Left ventricle myocardium inferior (tissue), 1 donor: ENCODE measurements around the gene SERPINH1. TPM values are rescaled to one million over a fixed set of nuclear protein-coding genes. Genes with fewer than 3 reads are reported as not detected.

Experiments
- DNase-seq: peaks from one replicate; pipeline ENCODE4 v3.0.0-alpha.2; 2020
- H3K27ac ChIP-seq: fragments of 200-600 bp; replicated peaks from 2 replicates; pipeline ENCODE4 v1.8.0; 2021
- H3K27me3 ChIP-seq: fragments of 200-600 bp; 2 replicates; pipeline ENCODE4 v1.8.0; 2021; ENCODE audit warnings: low read depth
- H3K36me3 ChIP-seq: fragments of 200-600 bp; 2 replicates; pipeline ENCODE4 v1.8.0; 2021
- H3K4me1 ChIP-seq: fragments of 200-600 bp; 2 replicates; pipeline ENCODE4 v1.8.0; 2021
- H3K4me3 ChIP-seq: fragments of 200-600 bp; 2 replicates; pipeline ENCODE4 v1.8.0; 2021; ENCODE audit warnings: mild to moderate bottlenecking, moderate library complexity
- H3K9me3 ChIP-seq: fragments of 200-600 bp; replicated peaks from 2 replicates; pipeline ENCODE4 v1.8.0; 2021
- CTCF ChIP-seq: fragments of 200-600 bp; IDR thresholded peaks from 2 replicates; pipeline ENCODE4 v1.8.0; 2021; ENCODE audit warnings: antibody characterized with exemption, mild to moderate bottlenecking, borderline replicate concordance
- intact Hi-C: fragments of 100-400 bp; cut with micrococcal nuclease; formaldehyde crosslinking; loops from one replicate; pipeline ENCODE4 v1.11.0; 2022
- long read RNA-seq: library from polyadenylated mRNA; unstranded; transcript quantifications from one replicate; pipeline ENCODE4 v2.0.0, GENCODE V29; 2021
- total RNA-seq: library from RNA; stranded (reverse); fragmentation: NEBNext Ultra II Directional; extraction: Animal tissue kit (Norgen Biotek cat#: 25700); gene quantifications from one replicate; pipeline ENCODE4 v1.2.1, GENCODE V29; 2021
- donor health status: DM: no; HTN: yes; CAD: no; lungs with severe emphysema.

The SERPINH1 gene
- total RNA-seq: 57.6 TPM
- long read RNA-seq, transcript SERPINH1-201 (5 exons, 2,225 nt): major isoform, 28 of 36 reads
- long read RNA-seq, partial matches to known transcripts: 8 of 36 reads
- long read RNA-seq, other reads (novel, unspliced or antisense): 0 of 36 reads

DNA sequence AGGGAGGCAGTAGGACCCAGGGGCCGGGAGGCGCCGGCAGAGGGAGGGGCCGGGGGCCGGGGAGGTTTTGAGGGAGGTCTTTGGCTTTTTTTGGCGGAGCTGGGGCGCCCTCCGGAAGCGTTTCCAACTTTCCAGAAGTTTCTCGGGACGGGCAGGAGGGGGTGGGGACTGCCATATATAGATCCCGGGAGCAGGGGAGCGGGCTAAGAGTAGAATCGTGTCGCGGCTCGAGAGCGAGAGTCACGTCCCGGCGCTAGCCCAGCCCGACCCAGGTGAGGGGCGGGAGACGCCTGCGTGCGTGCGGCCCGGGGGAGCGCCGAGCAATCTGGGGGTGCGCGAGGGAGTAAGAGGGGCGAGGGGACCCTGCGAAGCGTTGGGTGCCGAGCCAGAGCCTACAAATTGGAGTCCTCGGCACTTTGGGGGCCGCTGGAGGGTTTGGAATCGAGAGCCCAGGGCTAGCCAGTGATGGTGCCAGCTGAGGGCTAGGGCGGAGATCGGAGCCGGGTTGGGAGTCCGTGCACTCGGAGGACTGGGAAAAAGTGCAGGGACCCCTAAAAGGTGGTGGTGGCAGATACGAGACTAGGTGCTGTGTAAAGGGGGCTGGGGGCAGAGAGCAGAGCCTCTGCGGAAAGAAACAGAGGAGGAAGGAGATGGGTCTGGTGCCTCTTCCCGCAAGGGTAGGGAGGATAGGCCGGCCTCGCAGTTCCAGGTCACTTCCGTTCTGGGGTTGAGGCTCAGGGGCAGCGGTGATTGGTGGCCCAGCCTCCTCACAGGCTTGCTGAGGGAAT, at the start of gene SERPINH1:
TSS of gene SERPINH1 (plus strand) at position 206 of the 788 bp plus-strand sequence. CDS start 4,097 bp downstream, outside the sequence.
- H3K27ac ChIP-seq: peak within 1 kb of the TSS; percentile 100
- DNase-seq: peak; percentile 89
- no peaks in the 10 kb centered on the region for H3K27me3 ChIP-seq
- H3K4me3 ChIP-seq: peak within 1 kb of the TSS; percentile 90
- H3K4me1 ChIP-seq: peaks cover 100% of the 10 kb centered on the region
- no peak for TF ChIP-seq CTCF
- no peaks in the 10 kb centered on the region for H3K9me3 ChIP-seq
- H3K36me3 ChIP-seq: peaks cover 29% of the 10 kb centered on the region
- intact Hi-C loops: no loop called here

DNA sequence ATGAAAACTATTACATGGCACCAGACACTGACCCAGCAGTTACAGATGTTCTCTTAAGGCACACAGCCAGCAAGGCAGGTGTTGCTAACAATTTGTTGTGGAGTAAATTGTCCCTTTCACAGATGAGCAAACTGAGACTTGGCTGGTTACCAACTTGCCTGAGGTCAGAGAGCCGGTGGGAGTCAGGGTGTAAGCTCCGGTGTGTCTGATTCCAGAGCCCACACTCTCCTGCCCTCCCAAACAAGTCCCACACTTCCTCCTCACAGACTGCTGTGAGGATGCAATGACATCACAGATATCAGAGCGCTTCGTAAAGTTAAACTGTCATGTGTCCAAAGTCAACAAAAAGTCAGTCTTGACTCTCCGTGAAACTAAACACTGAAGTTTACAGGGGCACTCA, 48.8 kb upstream of the SERPINH1 start:
- Histone ChIP-seq H3K27ac (no peak overlapping the region), H3K4me3 (no peak overlapping the region), H3K27me3 (no peaks in the 10 kb centered on the region), H3K36me3 (no peaks in the 10 kb centered on the region), H3K4me1 (no peaks in the 10 kb centered on the region), H3K9me3 (no peaks in the 10 kb centered on the region)
- intact Hi-C loops: no loop called here
- no peak for TF ChIP-seq CTCF
- no peak for DNase-seq

GRCh38 chr11:75514596-75514995, 47.5 kb upstream of the SERPINH1 start:
- intact Hi-C loops: no loop called here
- DNase-seq: no peak
- Histone ChIP-seq H3K4me3 (no peak overlapping the region), H3K4me1 (no peaks in the 10 kb centered on the region), H3K27me3 (no peaks in the 10 kb centered on the region), H3K9me3 (no peaks in the 10 kb centered on the region), H3K27ac (no peak overlapping the region), H3K36me3 (no peaks in the 10 kb centered on the region)
- no peak for TF ChIP-seq CTCF

DNA sequence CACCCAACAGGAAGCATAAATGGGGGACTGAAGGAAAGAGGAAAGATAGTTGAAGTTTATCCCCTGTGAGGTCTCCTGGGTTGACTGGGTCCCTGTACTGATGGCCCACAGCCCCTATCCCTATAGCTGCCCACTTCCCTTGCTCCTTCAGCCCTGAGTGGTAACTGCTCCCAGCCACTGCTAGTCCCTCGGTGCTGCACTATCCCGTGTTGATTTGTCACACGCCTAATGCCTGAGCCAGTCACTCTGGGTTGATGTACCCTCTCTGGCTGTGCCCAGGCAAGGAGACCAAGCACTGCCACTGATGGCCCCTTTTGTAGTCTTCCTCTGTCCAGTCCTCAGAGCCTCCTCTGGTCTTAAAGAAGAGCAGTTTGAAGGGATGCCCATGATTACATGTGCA, 45.9 kb upstream of the SERPINH1 start:
- Histone ChIP-seq H3K4me3 (no peak overlapping the region), H3K4me1 (no peaks in the 10 kb centered on the region), H3K36me3 (no peaks in the 10 kb centered on the region), H3K9me3 (no peaks in the 10 kb centered on the region), H3K27me3 (no peaks in the 10 kb centered on the region), H3K27ac (no peak overlapping the region)
- no peak for TF ChIP-seq CTCF
- intact Hi-C loops: no loop called here
- no peak for DNase-seq

DNA sequence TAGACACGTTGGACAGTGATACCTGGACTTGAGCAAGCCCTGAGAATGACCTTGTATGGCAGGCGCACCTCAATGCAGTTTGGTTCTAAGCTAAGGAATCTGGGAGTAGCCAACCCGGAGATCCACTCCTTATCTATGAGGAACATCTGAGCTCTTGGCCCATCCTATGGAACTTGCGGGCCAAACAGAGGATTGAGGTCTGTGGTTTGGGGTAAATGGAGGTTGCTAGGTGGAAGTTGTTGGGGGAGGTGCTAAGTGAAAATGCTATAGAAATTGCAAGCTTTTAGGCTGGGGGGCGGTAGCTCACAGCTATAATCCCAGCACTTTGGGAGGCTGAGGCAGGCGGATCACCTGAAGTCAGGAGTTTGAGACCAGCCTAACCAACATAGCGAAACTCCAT, 45.2 kb upstream of the SERPINH1 start:
- no peaks in the 10 kb centered on the region for H3K27me3 ChIP-seq
- no peak for DNase-seq
- H3K36me3 ChIP-seq: no peaks in the 10 kb centered on the region
- no peak for TF ChIP-seq CTCF
- no peaks in the 10 kb centered on the region for H3K4me1 ChIP-seq
- no peaks in the 10 kb centered on the region for H3K9me3 ChIP-seq
- no peak overlapping the region for H3K27ac ChIP-seq
- intact Hi-C loops: no loop called here
- H3K4me3 ChIP-seq: no peak overlapping the region
